NCI-H2107 treated with DMSO at 0.1 percent for 48 hours (cell line): ENCODE data around the gene MCEE.
"Not testable (repeated sequence)": the region's sequence is repeated elsewhere in the genome, so short reads cannot be mapped to it uniquely, and the experiment has no call there.

Experiments used
- DNase-seq: peaks from one replicate; lab custom pipeline; 2025; ENCODE audit not compliant: unreplicated experiment; lab: John Stamatoyannopoulos, UW

The MCEE gene

GRCh38 chr2:71130152-71130904, at the start of gene MCEE, which contains the start of gene MPHOSPH10:
TSS of gene MCEE (minus strand) at chr2:71130229. CDS start at chr2:71130219, 10 bp downstream.
TSS of gene MPHOSPH10 (plus strand) at chr2:71130634. CDS start at chr2:71130666, 32 bp downstream.
- DNase-seq: peak; percentile 87

GRCh38 chr2:71178836-71179235, 48.8 kb upstream of the MCEE start:
- peak; percentile 28 for DNase-seq

GRCh38 chr2:71174207-71174606, 44.2 kb upstream of the MCEE start:
- DNase-seq: no peak

GRCh38 chr2:71173096-71173495, 43.1 kb upstream of the MCEE start:
- no peak for DNase-seq

- no peak for DNase-seq
Observed at GRCh38 chr2:71166812-71167211, 36.8 kb upstream of the MCEE start.

- DNase-seq: peak; percentile 29
Observed at GRCh38 chr2:71157124-71157793, 27.2 kb upstream of the MCEE start.

GRCh38 chr2:71156573-71156972, 26.5 kb upstream of the MCEE start:
- DNase-seq: peak; percentile 69

GRCh38 chr2:71155846-71156245, 25.8 kb upstream of the MCEE start:
- no peak for DNase-seq

GRCh38 chr2:71154798-71155197, 24.8 kb upstream of the MCEE start:
- no peak for DNase-seq

GRCh38 chr2:71154279-71154678, 24.2 kb upstream of the MCEE start:
- DNase-seq: no peak

GRCh38 chr2:71153585-71154224, 23.7 kb upstream of the MCEE start:
- no peak for DNase-seq

- no peak for DNase-seq
Observed at GRCh38 chr2:71151620-71152019, 21.6 kb upstream of the MCEE start.

GRCh38 chr2:71150082-71150816, 20.2 kb upstream of the MCEE start:
- no peak for DNase-seq

- no peak for DNase-seq
Observed at GRCh38 chr2:71148506-71149063, 18.6 kb upstream of the MCEE start.

GRCh38 chr2:71143782-71144181, 13.8 kb upstream of the MCEE start:
- DNase-seq: no peak

GRCh38 chr2:71136174-71136573, 6.1 kb upstream of the MCEE start:
- DNase-seq: no peak

GRCh38 chr2:71133603-71134002, 3.6 kb upstream of the MCEE start:
- DNase-seq: no peak

GRCh38 chr2:71131387-71132166, 1.5 kb upstream of the MCEE start:
- not testable (repeated sequence) for DNase-seq

- no peak for DNase-seq
Observed at GRCh38 chr2:71130905-71131244, 846 bp upstream of the MCEE start.

GRCh38 chr2:71129902-71130151, 202 bp downstream of the MCEE start:
- DNase-seq: peak; percentile 56
